Limb (tissue), 2 donors: ENCODE measurements around the gene CXCL14.
"Not testable (repeated sequence)": the region's sequence is repeated elsewhere in the genome, so short reads cannot be mapped to it uniquely, and the experiment has no call there.

ENCODE experiments used
- DNase-seq, 2 donors: peaks; one replicate each; pipeline ENCODE4 v3.0.0-alpha.2; 2016; ENCODE audit errors: extremely low spot score in 2 of 2

The CXCL14 gene

GRCh38 chr5:135545099-135545498 is 33.7 kb downstream of the CXCL14 start:
- DNase-seq = no peak

- DNase-seq = peak in 1 of 2 donors; percentile 67
Observed at GRCh38 chr5:135543485-135544304, 35.1 kb downstream of the CXCL14 start.

DNA sequence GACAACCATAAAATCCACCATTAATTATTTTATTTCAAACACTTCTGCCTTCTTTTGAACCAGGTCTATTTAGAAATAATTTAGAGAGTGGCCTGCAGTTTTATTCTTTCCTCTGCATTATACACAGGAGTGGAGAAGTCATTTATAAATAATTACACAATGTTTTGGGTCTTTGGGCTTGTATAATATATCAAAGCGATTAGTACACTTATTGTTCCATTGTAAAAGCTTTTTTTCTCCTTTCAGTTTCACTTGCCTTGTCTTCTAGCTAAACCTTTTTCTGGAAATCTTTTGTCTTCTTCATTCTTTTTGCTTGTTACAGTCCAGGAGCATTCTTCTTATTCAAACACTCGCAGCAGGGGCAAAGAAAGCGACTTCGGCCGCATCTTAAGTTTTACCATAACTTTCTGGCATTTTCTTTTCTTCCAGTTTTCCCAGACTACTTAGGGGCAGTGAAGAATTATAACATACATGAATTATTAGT is 35.7 kb downstream of the CXCL14 start:
- no peak for DNase-seq

DNA sequence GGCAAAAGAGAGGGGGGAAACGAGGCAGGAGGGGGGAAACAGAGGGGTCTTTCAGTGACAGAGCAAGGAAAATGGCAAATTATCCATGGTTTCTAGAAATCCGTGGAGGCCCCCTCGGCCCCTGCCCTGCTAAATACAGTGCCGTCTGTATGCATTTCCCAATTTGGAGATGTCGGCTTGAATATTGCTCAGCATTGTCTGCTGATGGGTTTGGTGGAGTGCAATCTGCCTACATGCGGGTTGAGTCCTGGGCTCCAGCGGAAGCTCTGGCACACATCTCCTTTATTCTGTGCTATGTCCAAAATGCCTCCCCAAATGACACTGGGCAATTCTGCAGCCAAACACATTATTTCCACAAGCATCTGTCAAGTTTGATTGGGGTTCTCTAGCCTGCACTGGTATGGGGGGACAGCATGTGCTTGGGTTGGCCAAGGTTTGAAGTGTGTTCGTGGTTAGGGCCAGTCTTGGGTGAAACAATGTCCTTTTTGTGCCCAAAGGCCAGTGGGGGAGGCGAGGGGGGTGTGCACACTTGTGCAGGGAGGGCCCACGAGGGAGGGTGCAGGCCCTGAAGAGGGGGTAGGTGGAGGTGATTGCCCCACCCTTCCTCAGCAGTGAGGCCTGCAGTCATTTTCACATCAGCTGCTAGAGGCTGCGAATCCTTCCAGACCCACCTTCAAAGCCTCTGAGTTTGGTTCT is 36.8 kb downstream of the CXCL14 start:
- DNase-seq = no peak

- no peak for DNase-seq
Observed at GRCh38 chr5:135539430-135540005, 39.3 kb downstream of the CXCL14 start.

GRCh38 chr5:135538261-135538660 is 40.5 kb downstream of the CXCL14 start:
- no peak for DNase-seq

- DNase-seq = no peak
Observed at GRCh38 chr5:135537745-135538144, 41.0 kb downstream of the CXCL14 start.

DNA sequence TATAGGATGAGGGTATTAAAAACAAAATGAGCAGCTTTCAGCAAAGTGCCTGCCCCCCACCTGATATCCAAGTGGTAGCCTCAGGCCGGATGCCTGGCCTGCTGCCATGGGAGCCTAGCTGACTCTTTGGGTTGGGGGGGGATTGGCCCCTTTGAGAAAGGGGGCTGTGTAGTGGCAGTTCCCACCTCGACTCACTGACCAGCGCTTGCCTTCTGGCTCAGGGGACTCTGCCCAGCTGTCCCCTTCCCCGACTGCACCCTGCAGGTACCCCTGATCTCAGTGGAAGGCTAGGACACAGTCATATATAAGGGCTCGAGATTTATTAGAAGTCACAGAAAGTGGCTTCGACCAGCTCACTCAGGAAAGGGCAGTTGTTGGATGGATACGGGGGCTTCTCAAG is 41.5 kb downstream of the CXCL14 start:
- no peak for DNase-seq

DNA sequence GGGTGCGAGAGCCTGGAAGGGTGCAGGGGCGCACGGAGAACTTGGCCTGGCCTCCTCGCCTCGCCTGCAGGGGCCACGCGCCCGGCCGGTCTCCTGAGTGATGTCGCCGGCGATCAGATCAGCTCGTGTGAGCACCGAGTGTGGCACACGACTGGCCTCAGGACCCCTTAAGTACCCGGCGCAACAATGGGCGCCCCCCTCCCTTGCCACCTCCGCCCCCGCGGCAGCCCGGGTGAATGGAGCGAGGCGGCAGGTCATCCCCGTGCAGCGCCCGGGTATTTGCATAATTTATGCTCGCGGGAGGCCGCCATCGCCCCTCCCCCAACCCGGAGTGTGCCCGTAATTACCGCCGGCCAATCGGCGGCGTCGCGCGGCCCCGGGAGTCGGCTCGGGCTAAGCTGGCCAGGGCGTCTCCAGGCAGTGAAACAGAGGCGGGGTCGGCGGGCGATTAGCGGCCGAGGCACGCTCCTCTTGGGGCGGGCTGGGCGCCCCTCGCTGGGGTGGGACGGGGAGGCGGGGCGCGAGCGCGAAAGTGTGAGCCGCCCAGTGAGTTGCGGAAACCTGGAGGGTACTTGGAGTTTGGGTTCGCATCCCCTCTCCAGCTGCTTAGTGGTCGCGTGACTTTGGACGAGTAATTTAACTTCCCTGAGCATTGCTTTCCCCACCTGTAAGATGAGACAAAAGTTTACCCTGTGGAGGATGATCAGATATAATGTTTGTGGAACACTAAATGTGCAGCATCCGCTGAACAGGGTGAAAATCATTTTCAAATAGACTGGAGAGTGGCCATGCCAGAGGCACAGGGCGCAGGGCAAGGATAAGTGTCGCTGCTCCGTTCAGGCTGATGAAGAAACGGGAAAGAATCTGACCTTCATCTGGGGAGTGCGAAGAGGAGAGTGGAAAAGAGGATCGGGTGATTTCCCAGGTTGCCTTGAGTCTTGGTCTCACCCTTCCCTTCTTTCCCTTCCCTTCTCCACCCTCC is 42.7 kb downstream of the CXCL14 start, which contains the start of gene NEUROG1:
Gene NEUROG1, minus strand, starts transcription at position 145 of the 982 bp plus-strand sequence. CDS start 274 bp downstream, outside the sequence.
- peak in 1 of 2 donors; percentile 62 for DNase-seq

DNA sequence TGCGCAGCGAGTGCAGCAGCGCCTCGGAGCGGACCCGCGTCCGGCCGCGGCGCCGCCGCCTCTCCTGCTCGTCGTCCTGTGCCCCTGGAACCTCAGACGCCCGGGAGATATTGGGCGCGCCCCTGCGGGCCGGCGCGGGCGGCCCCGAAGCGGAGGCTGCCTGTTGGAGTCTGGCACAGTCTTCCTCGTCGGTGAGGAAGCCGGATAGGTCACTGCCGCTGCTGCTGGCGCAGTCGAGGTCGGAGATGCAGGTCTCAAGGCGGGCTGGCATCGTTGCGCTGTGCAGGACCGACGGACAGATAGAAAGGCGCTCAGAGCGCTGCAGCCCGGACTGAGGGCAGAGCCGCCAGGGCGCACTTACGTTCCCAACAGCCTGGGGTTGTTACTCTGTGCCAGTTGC is 43.4 kb downstream of the CXCL14 start:
- no peak for DNase-seq

DNA sequence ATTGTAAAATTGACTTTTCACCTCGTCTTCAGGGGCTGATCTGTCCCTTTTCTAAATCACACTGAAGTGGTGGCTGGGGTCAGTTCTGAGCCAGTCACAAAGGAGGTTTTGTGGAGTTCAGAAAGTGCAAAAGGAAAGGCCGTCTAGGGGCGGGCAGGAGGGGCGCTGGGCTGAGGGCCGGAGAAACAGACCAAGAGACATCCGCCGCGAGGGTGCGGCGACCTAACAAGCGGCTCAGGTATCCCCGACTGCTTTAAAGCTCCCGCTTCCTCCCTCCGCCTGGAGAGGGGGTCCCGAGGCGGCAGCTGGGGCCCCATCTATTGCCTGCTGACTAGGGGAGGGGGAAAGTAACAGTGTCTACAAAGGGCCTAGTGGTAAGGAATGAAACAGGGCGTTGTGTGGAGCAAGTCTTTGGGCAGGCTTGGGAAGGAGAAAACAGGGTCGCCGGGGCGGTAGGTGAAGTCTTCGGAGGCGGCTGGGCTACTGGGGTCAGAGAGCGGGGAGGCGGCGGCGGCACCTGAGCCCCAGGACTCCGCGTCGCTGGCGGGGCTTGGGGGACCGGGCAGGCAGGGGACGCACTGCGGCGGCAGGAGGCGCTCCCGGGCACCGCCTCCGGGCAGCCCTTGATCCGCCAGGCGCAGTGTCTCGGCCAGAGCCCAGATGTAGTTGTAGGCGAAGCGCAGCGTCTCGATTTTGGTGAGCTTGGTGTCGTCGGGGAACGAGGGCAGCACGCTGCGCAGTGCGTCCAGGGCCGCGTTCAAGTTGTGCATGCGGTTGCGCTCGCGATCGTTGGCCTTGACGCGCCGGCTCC is 44.0 kb downstream of the CXCL14 start:
- no peak for DNase-seq

DNA sequence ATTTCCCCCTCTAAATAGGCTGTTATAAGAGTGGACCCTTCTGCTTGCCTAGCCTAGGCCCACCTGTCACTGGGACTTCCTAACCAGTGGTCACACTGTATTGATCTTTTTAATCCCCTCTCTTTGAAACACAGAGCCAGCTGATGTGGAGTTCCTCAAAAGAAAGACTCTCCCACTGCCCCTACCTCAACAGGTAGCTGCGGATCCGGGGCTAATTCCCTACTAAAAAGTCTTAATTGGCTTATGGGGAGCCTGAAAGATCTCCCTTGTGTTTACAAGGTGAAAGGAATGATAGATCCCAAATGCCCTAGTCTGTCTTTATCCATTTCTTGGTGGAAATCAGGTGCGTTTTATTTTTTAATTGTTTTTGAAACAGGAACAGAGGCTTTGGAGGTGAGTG is 45.0 kb downstream of the CXCL14 start:
- no peak for DNase-seq

DNA sequence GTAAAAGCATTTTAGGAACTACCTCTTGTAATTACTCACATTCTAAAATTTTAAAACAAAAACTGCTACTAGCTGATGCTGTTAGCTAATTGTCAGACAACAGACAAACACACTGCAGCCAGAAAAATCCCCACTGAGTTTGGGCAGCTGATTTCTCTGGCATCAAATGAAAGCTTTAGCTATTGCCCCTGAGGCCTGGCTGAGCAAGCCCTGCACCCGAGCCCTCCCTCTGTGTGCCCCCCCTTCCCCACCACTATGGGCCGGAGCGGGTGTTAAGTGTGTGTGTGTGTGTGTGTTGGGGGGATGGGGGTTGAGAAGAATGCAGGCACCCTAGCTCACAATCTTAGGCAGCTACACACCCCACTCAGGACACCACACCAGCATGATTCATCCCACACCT is 45.5 kb downstream of the CXCL14 start:
- DNase-seq = no peak

- not testable (repeated sequence) for DNase-seq
Observed at GRCh38 chr5:135529576-135529975, 49.2 kb downstream of the CXCL14 start.

GRCh38 chr5:135526924-135527323 is 51.9 kb downstream of the CXCL14 start:
- DNase-seq = no peak

- no peak for DNase-seq
Observed at GRCh38 chr5:135521964-135522363, 56.8 kb downstream of the CXCL14 start.
